Activated naive CD4-positive, alpha-beta T cell treated with anti-CD3 and anti-CD28 coated beads, Interleukin-2, amount 50 U/mL, for 72 hours (primary cell): ENCODE measurements around the gene SOCS1. TPM values are rescaled to one million over a fixed set of nuclear protein-coding genes. Genes with fewer than 3 reads are reported as not detected.
"Not testable (repeated sequence)": the region's sequence is repeated elsewhere in the genome, so short reads cannot be mapped to it uniquely, and the experiment has no call there.

Experiments used
- ATAC-seq, 2 donors: fragments of 150-1000 bp; cut with Tn5 transposase; 2 replicates each; pipeline ENCODE4 v1.10.0; 2021; ENCODE audit warnings: mild to moderate bottlenecking in 2 of 2, moderate library complexity in 2 of 2
- DNase-seq, 2 donors: peaks; one replicate each; pipeline ENCODE4 v3.0.0; 2021 to 2022; ENCODE audit warnings: low spot score in 2 of 2
- H3K27ac Mint-ChIP-seq, 2 donors: one replicate each; pipeline ENCODE4 v1.8.0; 2022; ENCODE audit warnings: mild to moderate bottlenecking in 2 of 2, mixed read lengths in 2 of 2
- H3K36me3 Mint-ChIP-seq, 2 donors: one replicate each; pipeline ENCODE4 v1.8.0; 2022; ENCODE audit warnings: mixed read lengths in 2 of 2
- H3K9me3 Mint-ChIP-seq, 2 donors: one replicate each; pipeline ENCODE4 v1.8.0; 2022; ENCODE audit warnings: mixed read lengths in 2 of 2
- total RNA-seq, 2 donors: library from RNA; stranded (reverse); gene quantifications; one replicate each; pipeline ENCODE4 v1.2.3, GENCODE V29; 2022

Gene SOCS1, protein sequence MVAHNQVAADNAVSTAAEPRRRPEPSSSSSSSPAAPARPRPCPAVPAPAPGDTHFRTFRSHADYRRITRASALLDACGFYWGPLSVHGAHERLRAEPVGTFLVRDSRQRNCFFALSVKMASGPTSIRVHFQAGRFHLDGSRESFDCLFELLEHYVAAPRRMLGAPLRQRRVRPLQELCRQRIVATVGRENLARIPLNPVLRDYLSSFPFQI
- total RNA-seq, result 100 to 1,000 TPM in 1 of 2 donors, 10 to 100 TPM in 1; 57.0 to 123 TPM

DNA sequence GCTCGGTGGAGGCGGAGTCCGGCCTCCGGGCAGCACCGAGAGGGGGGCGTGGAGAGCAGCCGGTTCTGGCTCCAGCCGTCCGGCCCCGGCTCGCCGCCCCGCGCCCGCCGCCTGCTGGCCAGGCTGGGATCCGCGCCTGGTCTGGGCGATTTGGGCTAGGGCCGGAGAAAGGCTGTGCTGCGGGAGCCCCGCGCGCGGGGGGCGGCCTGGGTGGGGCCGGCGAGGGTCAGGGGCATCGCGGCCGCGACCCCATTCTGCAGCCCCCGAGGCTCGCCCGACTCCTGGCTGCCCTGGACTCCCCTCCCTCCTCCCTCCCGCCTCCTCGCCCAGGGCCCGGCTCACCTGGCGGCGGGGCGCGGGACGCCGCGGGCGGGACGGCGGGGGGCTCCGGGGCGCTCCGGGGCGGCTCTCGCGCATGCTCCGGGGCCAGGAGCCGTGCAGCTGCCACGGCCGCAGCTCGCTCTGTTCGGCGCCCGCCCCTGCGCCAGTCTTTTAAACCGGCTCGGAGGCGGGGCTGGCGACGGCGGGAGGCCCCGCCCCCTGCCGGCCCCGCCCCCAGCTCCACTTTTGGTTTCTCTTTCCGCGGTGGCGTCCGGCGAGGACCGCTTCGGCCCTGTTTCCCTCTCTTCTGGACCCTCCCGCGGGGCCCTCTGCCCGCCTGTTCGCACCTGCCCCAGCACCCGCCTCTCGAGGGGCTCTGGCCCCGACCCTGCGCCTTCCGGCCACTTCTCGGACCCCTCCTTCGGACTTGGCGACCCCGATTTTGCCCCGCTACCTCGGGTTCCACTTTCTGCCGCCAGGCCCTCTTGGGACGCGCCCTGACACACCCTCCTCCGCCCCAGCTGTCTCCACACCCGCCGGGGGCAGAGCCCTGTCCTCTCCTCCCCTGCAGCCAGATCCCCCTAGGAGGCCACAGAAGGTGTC lies at the start of gene SOCS1:
Gene SOCS1 (minus strand): TSS at position 468 of the 924 bp plus-strand sequence. CDS start 726 bp downstream, outside the sequence.
- H3K27ac Mint-ChIP-seq, result peak within 1 kb of the TSS; percentile 97 to 99
- peak; percentile 47 to 53 for ATAC-seq
- H3K36me3 Mint-ChIP-seq, result peaks cover 30 to 34% of the 10 kb centered on the region in 2 donors
- DNase-seq, result peak; percentile 95 to 96
- H3K9me3 Mint-ChIP-seq, result no peaks in the 10 kb centered on the region

DNA sequence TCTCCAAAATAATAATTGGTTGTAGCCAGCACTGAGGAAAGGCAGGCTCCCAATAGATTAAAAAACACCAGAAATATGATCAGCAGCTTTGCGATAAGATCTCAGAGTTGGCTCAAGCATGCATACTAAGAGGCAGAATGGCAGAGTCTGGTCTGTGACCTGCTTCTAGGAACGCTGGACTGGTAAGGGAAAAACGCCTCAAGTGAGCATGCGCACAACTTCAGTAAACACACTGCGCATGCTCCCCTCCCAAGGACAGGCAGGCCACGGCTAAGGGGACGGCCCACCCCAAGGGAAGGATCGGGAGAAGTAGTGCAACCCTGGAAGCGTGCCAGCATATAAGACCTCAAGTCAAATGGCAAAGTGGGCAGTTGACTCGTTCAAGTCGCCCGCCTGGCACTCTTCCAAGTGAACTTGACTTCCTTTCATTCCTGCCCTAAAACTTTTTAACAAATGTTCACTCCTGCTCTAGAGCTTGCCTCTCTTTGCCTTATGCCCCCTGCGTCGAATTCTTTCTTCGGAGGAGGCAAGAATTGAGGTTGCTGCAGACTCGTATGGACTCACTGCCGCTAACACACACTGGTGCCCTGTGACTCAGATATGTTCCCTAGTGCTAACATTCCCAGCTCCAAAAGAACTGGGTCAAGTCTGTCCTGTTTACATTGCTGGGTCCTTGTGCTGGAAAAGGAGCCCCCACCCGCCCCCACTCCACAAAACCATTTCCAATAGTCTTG lies 47.6 kb upstream of the SOCS1 start:
- Mint-ChIP-seq H3K9me3 (no peaks in the 10 kb centered on the region), H3K27ac (no peak overlapping the region), H3K36me3 (no peaks in the 10 kb centered on the region)
- DNase-seq, result no peak
- no peak for ATAC-seq

DNA sequence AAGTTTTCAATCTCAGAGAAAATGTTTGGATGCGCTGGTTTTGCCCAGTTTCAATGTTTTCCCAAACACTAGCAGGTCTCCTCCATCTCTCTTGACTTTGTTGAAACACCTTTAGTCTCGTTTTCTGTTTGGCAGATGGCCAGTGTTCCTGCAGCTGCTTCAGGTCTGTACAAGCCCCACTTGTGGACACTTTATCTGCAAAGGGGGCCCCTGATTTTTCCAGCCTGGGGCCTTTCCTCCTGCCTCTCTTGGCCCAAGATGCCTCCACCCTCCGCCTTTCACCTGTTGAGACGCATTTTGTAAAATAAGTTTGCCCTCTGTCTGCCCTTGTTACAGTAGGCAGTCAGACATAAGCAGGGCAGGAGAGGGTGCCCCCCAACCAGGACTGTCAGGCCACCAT lies 47.0 kb upstream of the SOCS1 start:
- ATAC-seq (no peak), DNase-seq (no peak)
- no peak overlapping the region for H3K27ac Mint-ChIP-seq
- no peaks in the 10 kb centered on the region for H3K36me3 Mint-ChIP-seq
- no peaks in the 10 kb centered on the region for H3K9me3 Mint-ChIP-seq

DNA sequence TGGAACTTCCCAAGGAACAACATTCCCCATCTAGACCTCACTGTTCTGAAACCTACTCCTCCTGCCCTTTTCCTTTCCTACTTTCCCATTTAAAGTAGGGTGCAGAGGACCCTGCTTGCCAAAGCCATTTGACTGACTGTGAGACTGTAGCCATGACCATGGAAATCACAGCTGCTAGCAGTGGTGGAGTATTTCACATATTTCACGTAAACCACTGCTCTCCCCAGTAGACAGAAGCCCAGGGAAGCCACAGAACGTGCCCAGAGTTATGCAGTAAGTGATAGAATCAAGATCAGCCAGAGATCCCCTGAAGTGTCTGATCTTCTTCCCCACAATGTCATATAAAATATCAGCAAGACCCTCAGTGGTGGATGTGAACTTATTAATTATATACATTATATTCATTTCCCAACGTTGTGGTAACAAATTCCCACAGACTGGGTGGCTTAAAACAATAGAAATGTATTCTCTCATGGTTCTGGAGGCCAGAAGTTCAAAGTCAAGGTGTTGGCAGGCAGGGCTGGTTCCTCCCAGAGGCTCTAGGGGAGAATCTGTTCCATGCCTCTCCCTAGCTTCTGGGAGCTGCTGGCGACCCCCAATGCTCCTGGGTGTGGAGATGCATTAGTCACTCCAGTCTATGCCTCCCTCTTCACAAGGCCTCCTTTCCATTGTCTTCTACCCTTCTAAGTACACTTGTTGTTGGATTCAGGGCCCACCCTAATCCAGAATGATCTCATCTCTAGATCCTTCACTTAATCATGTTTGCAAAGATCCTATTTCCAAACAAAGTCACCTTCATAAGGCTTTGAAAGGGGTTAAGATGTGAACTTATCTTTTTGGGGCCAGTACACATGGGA lies 45.9 kb upstream of the SOCS1 start:
- Mint-ChIP-seq H3K36me3 (no peaks in the 10 kb centered on the region), H3K9me3 (no peaks in the 10 kb centered on the region), H3K27ac (no peak overlapping the region)
- ATAC-seq (no peak), DNase-seq (no peak)

DNA sequence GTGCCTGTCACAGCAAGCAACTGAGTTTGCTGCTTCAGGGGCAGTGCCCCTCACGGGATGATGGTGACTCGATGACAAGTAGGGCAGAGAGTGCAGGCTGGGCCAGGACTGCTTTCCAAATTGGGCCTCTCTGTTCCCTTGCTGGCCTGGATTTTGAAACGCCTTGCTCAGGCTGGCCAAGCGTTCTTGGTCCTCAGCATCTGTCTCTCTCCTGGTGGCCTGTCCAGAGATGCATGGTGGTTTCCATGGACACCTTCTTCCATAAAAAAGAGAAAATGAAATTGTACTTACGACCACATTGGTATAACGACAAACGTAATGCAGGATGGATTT lies 44.5 kb upstream of the SOCS1 start:
- Mint-ChIP-seq H3K27ac (no peak overlapping the region), H3K36me3 (no peaks in the 10 kb centered on the region), H3K9me3 (no peaks in the 10 kb centered on the region)
- DNase-seq, result no peak
- ATAC-seq, result no peak

DNA sequence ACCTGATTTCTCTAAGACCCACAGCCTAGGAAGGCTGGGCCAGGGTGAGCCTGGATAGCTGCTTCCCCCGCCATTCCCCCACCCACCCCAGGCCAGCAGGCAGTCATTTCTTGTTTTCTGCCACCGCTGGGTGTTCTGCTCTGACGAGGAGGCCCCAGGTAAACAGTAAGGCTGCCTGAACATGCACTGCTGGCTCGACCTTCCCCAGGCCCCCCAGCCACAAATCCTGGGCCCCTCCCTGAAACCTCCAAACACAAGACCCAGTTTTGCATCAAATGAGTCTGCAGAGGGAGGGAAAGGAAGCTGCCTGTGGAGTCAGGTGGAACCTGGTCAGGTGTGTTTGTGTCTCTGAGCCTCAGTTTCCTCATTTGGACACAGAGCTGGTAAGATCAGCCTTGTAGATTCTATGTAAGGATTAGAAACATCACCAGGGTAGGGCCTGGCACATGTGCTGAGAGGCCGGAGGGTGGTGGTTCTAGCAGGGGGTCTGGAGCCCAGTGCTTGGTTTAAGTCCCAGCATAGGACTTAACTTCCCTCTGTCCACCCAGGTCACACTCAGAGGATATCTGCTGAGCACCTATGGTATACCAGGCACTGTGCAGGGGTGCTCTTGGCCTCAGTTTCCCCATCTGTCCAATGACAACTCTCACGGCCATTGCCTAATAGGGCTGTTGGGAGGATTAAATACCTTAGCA lies 44.0 kb upstream of the SOCS1 start:
- Mint-ChIP-seq H3K36me3 (no peaks in the 10 kb centered on the region), H3K9me3 (no peaks in the 10 kb centered on the region), H3K27ac (no peak overlapping the region)
- DNase-seq, result no peak
- no peak for ATAC-seq

DNA sequence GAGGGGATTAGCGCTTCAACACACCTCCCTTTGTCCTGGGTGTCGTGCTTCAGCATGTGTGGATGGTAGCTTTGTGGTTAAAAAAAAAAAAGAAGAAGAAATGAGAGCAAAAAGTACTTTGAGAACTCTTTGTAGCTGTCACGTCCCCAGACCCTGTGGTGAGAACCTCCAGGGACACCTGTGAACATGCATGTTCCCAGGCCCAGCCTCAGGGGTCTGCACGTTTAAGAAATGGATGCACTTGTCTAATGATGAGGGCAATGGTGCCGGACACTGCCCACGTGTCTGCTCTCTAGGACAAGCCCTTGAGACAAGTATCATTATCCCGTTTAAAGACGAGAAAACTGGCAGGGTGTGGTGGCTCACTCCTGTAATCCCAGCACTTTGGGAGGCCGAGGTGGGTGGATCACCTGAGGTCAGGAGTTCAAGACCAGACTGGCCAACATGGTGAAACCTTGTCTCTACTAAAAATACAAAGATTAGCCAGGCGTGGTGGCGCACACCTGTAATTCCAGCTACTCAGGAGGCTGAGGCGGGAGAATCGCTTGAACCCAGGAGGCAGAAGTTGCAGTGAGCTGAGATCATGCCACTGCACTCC lies 43.0 kb upstream of the SOCS1 start:
- H3K36me3 Mint-ChIP-seq, H3K9me3 Mint-ChIP-seq: not testable (repeated sequence)
- H3K27ac Mint-ChIP-seq, result peak overlapping the region in 1 of 2 donors; percentile 61

DNA sequence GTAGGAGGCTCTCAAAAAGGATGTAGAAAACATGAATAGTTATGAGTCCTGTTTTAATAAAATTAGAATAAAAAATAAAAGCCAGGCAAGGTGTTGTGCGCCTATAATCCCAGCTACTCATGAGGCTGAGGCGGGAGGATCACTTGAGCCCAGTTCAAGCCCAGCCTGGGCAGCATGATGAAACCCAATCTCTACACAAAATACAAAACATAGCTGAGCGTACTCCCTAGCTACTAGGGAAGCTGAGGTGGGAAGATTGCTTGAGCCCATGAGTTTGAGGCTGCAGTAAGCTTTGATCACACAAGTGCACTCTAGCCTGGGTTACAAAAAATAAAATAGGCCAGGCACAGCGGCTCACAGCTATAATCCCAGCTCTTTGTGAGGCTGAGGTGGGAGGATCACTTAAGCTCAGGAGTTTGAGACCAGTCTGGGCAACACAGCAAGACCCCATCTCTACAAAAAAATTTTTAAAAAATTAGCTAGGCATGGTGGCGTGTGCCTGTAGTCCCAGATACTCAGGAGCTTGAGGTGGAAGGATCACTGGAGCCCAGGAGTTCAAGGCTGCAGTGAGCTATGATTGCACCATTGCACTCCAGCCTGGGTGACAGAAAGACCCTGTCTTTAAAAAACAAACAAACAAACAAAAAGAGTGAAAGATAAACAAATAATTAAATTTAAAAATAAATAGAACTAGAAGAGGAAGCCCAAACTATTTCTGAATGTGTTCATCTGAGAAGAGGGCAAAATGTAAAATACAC lies 42.3 kb upstream of the SOCS1 start:
- Mint-ChIP-seq H3K36me3 (no peaks in the 10 kb centered on the region), H3K9me3 (no peaks in the 10 kb centered on the region), H3K27ac (peak overlapping the region; percentile 74 to 81)
- DNase-seq (no peak), ATAC-seq (peak in 1 of 2 donors; percentile 5)

More for the DNA sequence above, 43.0 kb upstream of the SOCS1 start:
- ATAC-seq, DNase-seq: not testable (repeated sequence)

DNA sequence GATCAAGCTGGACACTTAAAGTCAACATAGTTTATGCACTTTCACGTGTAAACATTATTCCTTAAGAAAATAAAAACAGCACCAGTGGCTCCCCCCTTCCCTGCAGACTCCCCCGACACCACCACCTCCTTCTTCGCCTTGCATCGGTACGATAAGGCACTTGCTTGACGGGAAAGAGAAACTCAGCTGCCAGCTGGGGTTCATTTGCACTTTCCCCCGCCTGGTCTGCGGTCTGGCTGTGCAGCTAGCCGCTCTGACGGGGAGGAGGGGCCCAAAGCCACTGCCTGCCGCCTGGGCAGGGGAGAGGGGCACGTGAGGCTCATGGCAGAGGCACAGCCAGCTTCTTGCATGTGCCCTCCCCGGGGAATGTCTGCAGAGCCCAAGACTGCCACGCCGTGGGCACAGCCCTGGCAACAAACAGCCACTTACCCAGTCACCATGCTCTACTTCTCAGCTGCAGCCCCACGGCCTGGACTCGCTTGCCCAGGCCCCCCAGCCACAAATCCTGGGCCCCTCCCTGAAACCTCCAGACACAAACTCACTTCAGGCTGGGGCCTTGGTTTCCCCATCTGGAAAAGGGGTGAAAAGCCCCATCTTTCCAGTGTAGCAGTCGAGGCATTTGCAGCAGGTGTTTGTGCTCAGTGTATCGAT lies 41.6 kb upstream of the SOCS1 start:
- DNase-seq (peak; percentile 65 to 78), ATAC-seq (peak; percentile 86 to 98)
- no peaks in the 10 kb centered on the region for H3K9me3 Mint-ChIP-seq
- H3K27ac Mint-ChIP-seq, result peak overlapping the region; percentile 81
- no peaks in the 10 kb centered on the region for H3K36me3 Mint-ChIP-seq

DNA sequence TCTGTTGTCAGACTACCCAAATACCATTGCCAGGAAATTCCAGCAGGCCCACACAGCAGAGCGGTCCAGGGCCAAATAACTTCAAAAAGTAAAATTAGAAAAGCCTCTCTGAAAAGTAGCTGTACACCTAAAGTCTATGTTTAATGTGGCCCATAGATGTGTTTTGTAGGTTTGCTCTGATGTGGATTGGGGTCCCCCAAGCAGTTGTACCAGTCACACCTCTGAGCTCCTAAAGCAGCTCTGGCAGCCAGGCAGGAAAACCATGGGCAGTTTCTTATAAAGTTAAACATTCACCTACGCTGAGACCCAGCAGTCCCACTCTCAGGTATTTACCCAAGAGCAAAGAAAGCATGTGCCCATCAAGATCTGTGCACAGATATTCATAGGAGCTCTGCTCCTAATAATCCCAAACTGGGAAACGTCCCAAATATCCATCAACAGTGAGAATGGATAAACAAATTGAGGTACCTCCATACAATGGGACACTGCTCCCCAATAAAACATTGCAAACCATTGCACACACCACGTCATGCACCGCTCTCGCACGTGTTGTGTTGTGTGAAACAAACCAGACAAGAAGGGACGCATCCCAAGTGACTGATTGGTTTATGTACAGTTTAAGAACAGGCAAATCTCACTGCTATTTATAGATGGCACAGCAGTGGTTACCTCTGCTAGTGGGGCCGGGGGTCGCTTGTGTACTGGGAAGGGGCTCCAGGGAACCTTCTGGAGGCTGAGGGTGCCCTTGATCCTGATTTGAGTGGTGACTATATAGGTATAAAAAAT lies 40.9 kb upstream of the SOCS1 start:
- no peaks in the 10 kb centered on the region for H3K36me3 Mint-ChIP-seq
- H3K27ac Mint-ChIP-seq, result peak overlapping the region; percentile 81
- DNase-seq (no peak), ATAC-seq (peak in 1 of 2 donors; percentile 22)
- H3K9me3 Mint-ChIP-seq, result no peaks in the 10 kb centered on the region

DNA sequence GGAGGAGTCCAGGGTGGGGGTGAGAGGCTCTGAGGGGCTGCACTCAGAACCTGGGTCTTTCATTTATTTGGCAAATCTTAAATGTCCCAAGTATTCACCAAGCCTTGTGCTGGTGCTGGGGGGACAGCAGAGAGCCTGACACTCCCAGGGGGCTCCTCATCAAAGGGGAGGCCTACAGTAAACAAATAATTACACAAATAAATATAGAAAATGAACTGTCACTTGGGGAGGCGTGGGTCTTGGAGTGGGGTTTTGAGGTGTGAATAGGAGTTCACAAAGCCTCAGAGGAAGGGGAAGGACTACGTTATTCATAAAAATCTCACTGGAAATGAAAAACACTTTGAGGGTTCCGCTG lies 40.3 kb upstream of the SOCS1 start:
- Mint-ChIP-seq H3K9me3 (no peaks in the 10 kb centered on the region), H3K36me3 (no peaks in the 10 kb centered on the region), H3K27ac (peak overlapping the region in 1 of 2 donors; percentile 81)
- ATAC-seq, result no peak
- DNase-seq, result no peak

DNA sequence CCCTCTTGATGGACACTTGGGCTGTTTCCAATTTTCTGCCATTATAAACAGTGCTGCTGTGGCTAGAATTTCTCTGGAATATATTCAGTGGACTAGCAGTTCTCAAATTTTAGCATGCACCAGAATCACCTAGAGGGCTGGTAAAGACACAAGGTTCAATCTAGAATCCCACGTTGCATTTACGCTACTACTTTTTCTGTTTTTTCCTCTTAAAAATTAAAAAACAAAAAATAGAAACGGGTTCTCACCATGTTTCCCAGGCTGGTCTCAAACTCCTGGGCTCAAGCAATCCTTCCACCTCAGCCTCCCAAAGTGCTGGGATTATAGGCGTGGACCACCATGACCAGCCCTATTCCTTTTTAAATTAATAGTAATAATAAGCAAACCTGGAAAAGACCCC lies 39.7 kb upstream of the SOCS1 start:
- Mint-ChIP-seq H3K9me3 (no peaks in the 10 kb centered on the region), H3K27ac (no peak overlapping the region), H3K36me3 (no peaks in the 10 kb centered on the region)
- DNase-seq (no peak), ATAC-seq (no peak)

DNA sequence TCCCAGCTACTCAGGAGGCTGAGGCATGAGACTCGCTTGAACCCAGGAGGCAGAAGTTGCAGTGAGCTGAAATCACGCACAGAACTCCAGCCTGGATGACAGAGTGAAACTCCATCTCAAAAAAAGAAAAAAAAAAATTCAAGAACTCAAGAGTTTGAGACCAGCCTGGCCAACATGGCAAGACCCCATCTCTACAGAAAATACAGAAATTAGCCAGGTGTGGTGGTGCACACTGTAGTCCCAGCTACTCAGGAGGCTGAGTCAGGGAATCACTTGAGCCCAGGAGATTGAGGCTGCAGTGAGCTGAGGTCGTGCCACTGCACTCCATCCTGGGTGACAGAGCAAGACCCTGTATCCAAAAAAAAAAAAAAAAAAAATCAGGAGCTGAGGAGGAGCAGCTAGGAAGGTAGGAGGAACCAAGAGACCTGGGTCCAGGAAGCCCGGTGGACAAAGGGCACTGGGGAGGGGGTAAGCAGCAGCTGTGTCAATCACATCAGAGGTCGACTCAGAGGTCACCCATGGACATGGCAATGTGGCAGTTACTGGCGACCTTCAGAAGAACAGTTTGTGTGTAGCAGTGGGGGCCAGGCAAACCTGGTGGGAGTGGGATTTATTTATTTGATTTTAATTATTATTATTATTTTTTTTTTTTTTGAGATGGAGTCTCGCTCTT lies 36.2 kb upstream of the SOCS1 start:
- no peak for DNase-seq
- no peaks in the 10 kb centered on the region for H3K36me3 Mint-ChIP-seq
- no peaks in the 10 kb centered on the region for H3K9me3 Mint-ChIP-seq
- H3K27ac Mint-ChIP-seq, result no peak overlapping the region
- ATAC-seq, result no peak
